Measurements from ENCODE around the gene OXA1L.

Gene OXA1L

DNA sequence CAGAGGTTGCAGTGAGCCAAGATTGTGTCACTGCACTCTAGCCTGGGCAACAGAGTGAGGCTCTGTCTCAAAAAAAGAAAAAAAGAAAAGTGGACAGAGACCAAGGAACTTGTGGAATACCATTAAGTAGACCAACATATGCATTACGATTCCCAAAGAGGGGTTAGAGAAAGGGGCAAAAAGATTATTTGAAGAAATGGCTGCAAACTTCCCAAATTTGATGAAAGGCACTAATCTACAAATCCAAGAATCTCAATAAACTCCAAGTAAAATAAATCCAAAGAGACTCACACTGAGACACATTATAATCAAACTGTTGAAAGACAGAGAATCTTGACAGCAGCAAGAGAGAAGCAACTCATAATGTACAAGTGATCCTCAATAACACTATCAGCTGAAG lies 4.8 kb upstream of the OXA1L start:
- Histone ChIP-seq H2BK120ac (ENCODE audit: low read depth, low read length) (no peak overlapping the region), H3K4me2 (ENCODE audit: insufficient read depth, low read length, poor library complexity, severe bottlenecking) (no peak overlapping the region), H2BK15ac (ENCODE audit: low read length) (no peak overlapping the region), H3K4ac (ENCODE audit: low read length) (no peak overlapping the region), H4K8ac (ENCODE audit: low read depth, low read length) (no peak overlapping the region), H2AK5ac (ENCODE audit: low read depth, low read length) (no peak overlapping the region), H3K27me3 (ENCODE audit: control insufficient read depth in 3 of 3, insufficient read depth in 3 of 3, low read depth in 1 of 3, low read length in 3 of 3) (no peaks in the 10 kb centered on the region), H3K9me3 (replicated peaks in 1 of 2; ENCODE audit: control insufficient read depth in 2 of 2, insufficient read depth in 1 of 2, low read depth in 1 of 2, low read length in 2 of 2) (peaks cover 0 to 4% of the 10 kb centered on the region in 2 donors), H2AFZ (ENCODE audit: low read length) (no peak overlapping the region), H3K36me3 (replicated peaks in 1 of 2; ENCODE audit: control insufficient read depth in 2 of 2, insufficient read depth in 2 of 2, low read length in 2 of 2) (no peaks in the 10 kb centered on the region), H3K23ac (ENCODE audit: low read depth, low read length, poor library complexity) (no peak overlapping the region), H4K91ac (ENCODE audit: low read depth, low read length, poor library complexity) (no peak overlapping the region), H3K18ac (ENCODE audit: low read length) (no peak overlapping the region), H2BK12ac (ENCODE audit: low read length) (no peak overlapping the region), H3K4me1 (ENCODE audit: control insufficient read depth in 2 of 2, insufficient read depth in 1 of 2, low read depth in 1 of 2, low read length in 2 of 2) (no peaks in the 10 kb centered on the region), H2BK5ac (ENCODE audit: low read length) (no peak overlapping the region), H3K9ac (ENCODE audit: low read depth, low read length, poor library complexity) (no peak overlapping the region), H3K27ac (replicated peaks; ENCODE audit: low read length) (no peak overlapping the region), H3K14ac (ENCODE audit: low read length) (no peak overlapping the region), H3K79me1 (ENCODE audit: low read depth, low read length) (peaks cover 2% of the 10 kb centered on the region), H3K4me3 (ENCODE audit: low read length in 2 of 2) (no peak overlapping the region)
- WGBS, 2 donors (ENCODE audit: extremely low coverage in 2 of 2, insufficient read length in 2 of 2, insufficient replicate concordance in 1 of 2) = no CpG with 5 or more reads among the region's 1 CpG
- DNase-seq (ENCODE audit: low spot score) = no peak

DNA sequence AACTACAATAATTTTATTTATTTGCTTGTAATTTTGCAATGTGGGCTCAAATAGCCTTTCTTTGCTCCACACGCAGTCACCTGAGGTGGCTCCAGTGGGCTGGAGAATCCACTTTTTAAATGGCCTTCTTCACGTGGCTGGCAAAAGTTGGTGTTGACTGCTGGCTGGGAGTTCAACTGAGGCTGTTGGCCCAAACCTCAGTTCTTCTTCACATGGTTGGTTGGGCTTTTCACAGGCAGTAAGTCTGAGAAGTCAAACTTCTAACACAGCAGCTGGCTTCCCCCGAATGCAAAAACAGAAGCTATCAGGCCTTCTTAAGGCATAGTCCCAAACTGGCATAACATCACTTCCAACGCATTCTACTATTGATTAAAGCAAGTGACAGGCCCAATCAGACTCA lies 2.1 kb upstream of the OXA1L start:
- peaks cover 0 to 4% of the 10 kb centered on the region in 2 donors for H3K9me3 ChIP-seq (replicated peaks in 1 of 2; ENCODE audit: control insufficient read depth in 2 of 2, insufficient read depth in 1 of 2, low read depth in 1 of 2, low read length in 2 of 2)
- H3K4me2 ChIP-seq (ENCODE audit: insufficient read depth, low read length, poor library complexity, severe bottlenecking) = no peak overlapping the region
- no peak overlapping the region for H3K23ac ChIP-seq (ENCODE audit: low read depth, low read length, poor library complexity)
- no peak overlapping the region for H2AFZ ChIP-seq (ENCODE audit: low read length)
- H3K4ac ChIP-seq (ENCODE audit: low read length) = no peak overlapping the region
- no peak overlapping the region for H3K4me3 ChIP-seq (ENCODE audit: low read length in 2 of 2)
- no peak overlapping the region for H2BK15ac ChIP-seq (ENCODE audit: low read length)
- H3K27ac ChIP-seq (replicated peaks; ENCODE audit: low read length) = no peak overlapping the region
- H2AK5ac ChIP-seq (ENCODE audit: low read depth, low read length) = no peak overlapping the region
- peaks cover 2 to 6% of the 10 kb centered on the region in 2 donors for H3K4me1 ChIP-seq (ENCODE audit: control insufficient read depth in 2 of 2, insufficient read depth in 1 of 2, low read depth in 1 of 2, low read length in 2 of 2)
- H4K8ac ChIP-seq (ENCODE audit: low read depth, low read length) = no peak overlapping the region
- H2BK120ac ChIP-seq (ENCODE audit: low read depth, low read length) = no peak overlapping the region
- no peak overlapping the region for H3K14ac ChIP-seq (ENCODE audit: low read length)
- no peak overlapping the region for H2BK12ac ChIP-seq (ENCODE audit: low read length)
- H3K79me1 ChIP-seq (ENCODE audit: low read depth, low read length) = peaks cover 4% of the 10 kb centered on the region
- DNase-seq (ENCODE audit: low spot score) = no peak
- no peak overlapping the region for H4K91ac ChIP-seq (ENCODE audit: low read depth, low read length, poor library complexity)
- no CpG with 5 or more reads among the region's 4 CpGs for WGBS, 2 donors (ENCODE audit: extremely low coverage in 2 of 2, insufficient read length in 2 of 2, insufficient replicate concordance in 1 of 2)
- H3K36me3 ChIP-seq (replicated peaks in 1 of 2; ENCODE audit: control insufficient read depth in 2 of 2, insufficient read depth in 2 of 2, low read length in 2 of 2) = peaks cover 6 to 14% of the 10 kb centered on the region in 2 donors
- H3K9ac ChIP-seq (ENCODE audit: low read depth, low read length, poor library complexity) = no peak overlapping the region
- H3K27me3 ChIP-seq (ENCODE audit: control insufficient read depth in 3 of 3, insufficient read depth in 3 of 3, low read depth in 1 of 3, low read length in 3 of 3) = no peaks in the 10 kb centered on the region
- no peak overlapping the region for H2BK5ac ChIP-seq (ENCODE audit: low read length)
- no peak overlapping the region for H3K18ac ChIP-seq (ENCODE audit: low read length)

DNA sequence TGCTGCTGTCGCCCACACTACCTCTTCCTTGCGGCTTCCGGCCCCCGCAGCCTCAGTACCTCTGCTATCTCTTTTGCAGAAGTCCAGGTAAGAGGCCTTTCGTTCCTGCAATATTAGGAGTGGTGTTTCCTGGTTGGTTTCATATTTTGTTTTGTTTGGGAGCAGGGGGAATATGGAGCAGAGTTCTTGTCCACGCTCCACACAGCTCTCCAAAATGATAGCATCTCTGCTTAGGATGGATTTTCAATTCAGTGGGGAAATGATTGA lies 768 bp downstream of the OXA1L start:
- no CpG with 5 or more reads among the region's 6 CpGs for WGBS, 2 donors (ENCODE audit: extremely low coverage in 2 of 2, insufficient read length in 2 of 2, insufficient replicate concordance in 1 of 2)
- Histone ChIP-seq H2AK5ac (ENCODE audit: low read depth, low read length) (no peak overlapping the region), H4K91ac (ENCODE audit: low read depth, low read length, poor library complexity) (no peak overlapping the region), H2BK12ac (ENCODE audit: low read length) (no peak overlapping the region), H3K79me1 (ENCODE audit: low read depth, low read length) (peaks cover 4% of the 10 kb centered on the region), H2AFZ (ENCODE audit: low read length) (peak overlapping the region; percentile 89), H3K18ac (ENCODE audit: low read length) (no peak overlapping the region), H3K4me2 (ENCODE audit: insufficient read depth, low read length, poor library complexity, severe bottlenecking) (peak overlapping the region; percentile 69), H3K4me3 (ENCODE audit: low read length in 2 of 2) (peak overlapping the region; percentile 82 to 97), H2BK15ac (ENCODE audit: low read length) (no peak overlapping the region), H3K27me3 (ENCODE audit: control insufficient read depth in 3 of 3, insufficient read depth in 3 of 3, low read depth in 1 of 3, low read length in 3 of 3) (no peaks in the 10 kb centered on the region), H3K36me3 (replicated peaks in 1 of 2; ENCODE audit: control insufficient read depth in 2 of 2, insufficient read depth in 2 of 2, low read length in 2 of 2) (peaks cover 27 to 41% of the 10 kb centered on the region in 2 donors), H4K8ac (ENCODE audit: low read depth, low read length) (no peak overlapping the region), H2BK5ac (ENCODE audit: low read length) (no peak overlapping the region), H3K4ac (ENCODE audit: low read length) (no peak overlapping the region), H2BK120ac (ENCODE audit: low read depth, low read length) (no peak overlapping the region), H3K27ac (replicated peaks; ENCODE audit: low read length) (no peak overlapping the region), H3K9me3 (replicated peaks in 1 of 2; ENCODE audit: control insufficient read depth in 2 of 2, insufficient read depth in 1 of 2, low read depth in 1 of 2, low read length in 2 of 2) (peaks cover 0 to 4% of the 10 kb centered on the region in 2 donors), H3K23ac (ENCODE audit: low read depth, low read length, poor library complexity) (no peak overlapping the region), H3K4me1 (ENCODE audit: control insufficient read depth in 2 of 2, insufficient read depth in 1 of 2, low read depth in 1 of 2, low read length in 2 of 2) (peaks cover 2 to 6% of the 10 kb centered on the region in 2 donors), H3K9ac (ENCODE audit: low read depth, low read length, poor library complexity) (peak overlapping the region; percentile 91), H3K14ac (ENCODE audit: low read length) (no peak overlapping the region)
- DNase-seq (ENCODE audit: low spot score) = no peak

DNA sequence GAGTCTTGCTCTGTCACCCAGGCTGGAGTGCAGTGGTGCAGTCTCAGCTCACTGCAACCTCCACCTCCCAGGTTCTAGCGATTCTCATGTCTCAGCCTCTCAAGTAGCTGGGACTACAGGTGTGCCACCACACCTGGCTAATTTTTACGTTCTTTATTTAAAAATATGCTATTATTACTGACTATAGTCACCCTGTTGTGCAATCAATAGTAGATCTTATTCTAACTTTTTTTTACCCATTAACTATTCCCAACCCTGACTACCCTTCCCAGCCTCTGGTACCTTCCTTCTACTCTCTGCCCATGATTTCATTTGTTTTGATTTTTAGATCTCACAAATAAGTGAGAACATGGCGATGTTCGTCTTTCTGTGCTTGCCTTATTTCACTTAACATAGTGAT lies 2.5 kb downstream of the OXA1L start:
- Histone ChIP-seq H2BK12ac (ENCODE audit: low read length) (no peak overlapping the region), H2AK5ac (ENCODE audit: low read depth, low read length) (no peak overlapping the region), H3K14ac (ENCODE audit: low read length) (no peak overlapping the region), H2BK5ac (ENCODE audit: low read length) (no peak overlapping the region), H3K36me3 (replicated peaks in 1 of 2; ENCODE audit: control insufficient read depth in 2 of 2, insufficient read depth in 2 of 2, low read length in 2 of 2) (peaks cover 30 to 58% of the 10 kb centered on the region in 2 donors), H3K9ac (ENCODE audit: low read depth, low read length, poor library complexity) (no peak overlapping the region), H3K27ac (replicated peaks; ENCODE audit: low read length) (no peak overlapping the region), H3K4me1 (ENCODE audit: control insufficient read depth in 2 of 2, insufficient read depth in 1 of 2, low read depth in 1 of 2, low read length in 2 of 2) (peaks cover 2 to 6% of the 10 kb centered on the region in 2 donors), H3K79me1 (ENCODE audit: low read depth, low read length) (peaks cover 4% of the 10 kb centered on the region), H3K18ac (ENCODE audit: low read length) (no peak overlapping the region), H4K8ac (ENCODE audit: low read depth, low read length) (no peak overlapping the region), H2AFZ (ENCODE audit: low read length) (no peak overlapping the region), H3K9me3 (replicated peaks in 1 of 2; ENCODE audit: control insufficient read depth in 2 of 2, insufficient read depth in 1 of 2, low read depth in 1 of 2, low read length in 2 of 2) (peaks cover 0 to 4% of the 10 kb centered on the region in 2 donors), H3K4ac (ENCODE audit: low read length) (no peak overlapping the region), H3K4me3 (ENCODE audit: low read length in 2 of 2) (no peak overlapping the region), H2BK15ac (ENCODE audit: low read length) (no peak overlapping the region), H3K23ac (ENCODE audit: low read depth, low read length, poor library complexity) (no peak overlapping the region), H3K27me3 (ENCODE audit: control insufficient read depth in 3 of 3, insufficient read depth in 3 of 3, low read depth in 1 of 3, low read length in 3 of 3) (no peaks in the 10 kb centered on the region), H2BK120ac (ENCODE audit: low read depth, low read length) (no peak overlapping the region), H3K4me2 (ENCODE audit: insufficient read depth, low read length, poor library complexity, severe bottlenecking) (no peak overlapping the region), H4K91ac (ENCODE audit: low read depth, low read length, poor library complexity) (no peak overlapping the region)
- DNase-seq (ENCODE audit: low spot score) = no peak
- no CpG with 5 or more reads among the region's 4 CpGs for WGBS, 2 donors (ENCODE audit: extremely low coverage in 2 of 2, insufficient read length in 2 of 2, insufficient replicate concordance in 1 of 2)

Measured in neuronal stem cell (in vitro differentiated cells).